PC-3 (cell line): ENCODE results near the gene CTPS1. TPM values are rescaled to one million over a fixed set of nuclear protein-coding genes. Genes with fewer than 3 reads are reported as not detected.
A peak's percentile ranks its signal among the peaks of the same experiment; 100 is the strongest.

Experiments used
- ATAC-seq: fragments of 200-7000 bp; cut with Tn5 transposase; 2 replicates; pipeline ENCODE4 v1.9.1; 2020; ENCODE audit warnings: mild to moderate bottlenecking, moderate library complexity
- BruUV-seq: library from RNA; stranded (reverse); fragments of 400-500 nt; replicated peaks from 2 replicates; lab custom pipeline; 2021; lab: Mats Ljungman, UMichigan
- CTCF ChIA-PET: fragments of 300-600 bp; sonication (Branson Sonifier 250); formaldehyde crosslinking; loops from one replicate; lab custom pipeline; 2022; ENCODE audit warnings: antibody characterized with exemption; lab: Charles Lee
- POLR2A ChIA-PET: fragments of 300-600 bp; sonication (Branson Sonifier 250); formaldehyde crosslinking; loops from one replicate; lab custom pipeline; 2022; ENCODE audit warnings: antibody characterized with exemption; ENCODE audit not compliant: unreplicated experiment; lab: Charles Lee
- DNase-seq: peaks from one replicate; pipeline ENCODE4 v3.0.0-alpha.2; 2015
- H2AFZ ChIP-seq: fragments of 300-600 bp; sonication (generic); 2 replicates; pipeline ENCODE4 v1.6.0; 2016; ENCODE audit warnings: antibody characterized with exemption, low read length
- H3F3A ChIP-seq: fragments of 300-600 bp; sonication (generic); one replicate; pipeline ENCODE4 v1.6.0; 2017; ENCODE audit warnings: antibody characterized with exemption, low read length, control low read depth, mild to moderate bottlenecking; ENCODE audit not compliant: unreplicated experiment
- H3K27ac ChIP-seq: fragments of 300-600 bp; sonication (generic); 2 replicates; pipeline ENCODE4 v1.5.1; 2016; ENCODE audit warnings: mild to moderate bottlenecking, low read length
- H3K27me3 ChIP-seq: fragments of 300-600 bp; sonication (generic); 2 replicates; pipeline ENCODE4 v1.6.1; 2016; ENCODE audit warnings: low read length, mixed read lengths
- H3K36me3 ChIP-seq: fragments of 300-600 bp; sonication (generic); 2 replicates; pipeline ENCODE4 v1.6.1; 2016; ENCODE audit warnings: low read depth, mixed run types, low read length, mixed read lengths
- H3K4me1 ChIP-seq: fragments of 300-600 bp; sonication (generic); 2 replicates; pipeline ENCODE4 v1.5.1; 2016; ENCODE audit warnings: low read length; ENCODE audit not compliant: insufficient read depth
- H3K4me2 ChIP-seq: fragments of 300-600 bp; sonication (generic); 2 replicates; pipeline ENCODE4 v1.6.0; 2016; ENCODE audit warnings: low read length
- H3K4me3 ChIP-seq: fragments of 300-600 bp; sonication (generic); 2 replicates; pipeline ENCODE4 v1.5.1; 2016; ENCODE audit warnings: mild to moderate bottlenecking, low read length, mixed read lengths
- H3K79me2 ChIP-seq: fragments of 300-600 bp; sonication (generic); 2 replicates; pipeline ENCODE4 v1.6.1; 2017; ENCODE audit warnings: low read length, mixed read lengths
- H3K9ac ChIP-seq: fragments of 300-600 bp; sonication (generic); 2 replicates; pipeline ENCODE4 v1.6.0; 2016; ENCODE audit warnings: mild to moderate bottlenecking, low read length
- H3K9me2 ChIP-seq: fragments of 300-600 bp; sonication (generic); replicated peaks from 2 replicates; pipeline ENCODE4 v1.6.1; 2016; ENCODE audit warnings: mixed run types, low read length, mixed read lengths
- H3K9me3 ChIP-seq: fragments of 300-600 bp; sonication (generic); 2 replicates; pipeline ENCODE4 v1.6.1; 2016; ENCODE audit warnings: low read length, mixed read lengths
- H4K20me1 ChIP-seq: fragments of 300-600 bp; sonication (generic); 2 replicates; pipeline ENCODE4 v1.6.1; 2016; ENCODE audit warnings: low read length, mixed read lengths
- EZH2 ChIP-seq: fragments of 300-600 bp; sonication (generic); IDR thresholded peaks from one replicate; pipeline ENCODE4 v1.6.1; 2017; ENCODE audit warnings: antibody characterized with exemption, mild to moderate bottlenecking, low read length; ENCODE audit not compliant: unreplicated experiment
- EZH2phosphoT487 ChIP-seq: fragments of 300-600 bp; sonication (generic); IDR thresholded peaks from 2 replicates; pipeline ENCODE4 v1.6.1; 2018; ENCODE audit warnings: mild to moderate bottlenecking, antibody characterized with exemption, low read length, borderline replicate concordance
- intact Hi-C: fragments of 100-400 bp; cut with micrococcal nuclease; formaldehyde crosslinking; loops from 2 replicates; pipeline ENCODE4 v1.9.0; 2023
- total RNA-seq: library from RNA; depleted of rRNA; stranded (reverse); fragments of >200 nt; gene quantifications from 2 replicates; pipeline ENCODE4 v1.2.3, GENCODE V29; 2014
- TF ChIP-seq, protein P1 (sequence below): fragments of 300-600 bp; sonication (generic); conservative IDR thresholded peaks from 2 replicates; pipeline ENCODE4 v1.5.1; 2017; ENCODE audit warnings: antibody characterized with exemption, low read depth, mild to moderate bottlenecking, low read length

CTPS1 gene
- total RNA-seq, 1 experiment from 2014 or later, result 63.4 TPM

DNA sequence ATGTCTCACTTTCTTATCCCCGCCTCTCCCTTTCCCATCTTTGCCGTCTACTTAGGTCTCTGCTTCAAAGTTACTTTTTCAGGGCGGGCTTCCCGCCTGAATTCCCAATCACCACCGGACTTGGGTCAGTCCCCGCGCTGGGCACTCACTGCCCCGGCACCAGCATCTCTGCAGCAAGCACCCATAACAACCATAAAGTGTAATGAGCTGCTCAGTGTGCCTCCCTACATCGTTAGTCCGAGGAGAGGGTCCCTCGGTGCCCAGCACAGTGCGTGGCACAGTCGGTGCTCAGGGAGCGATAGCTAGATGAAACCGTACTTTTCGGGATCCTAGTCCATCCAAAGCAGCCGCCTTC is 633 bp upstream of the CTPS1 start:
- Histone ChIP-seq H3K9me2 (no peaks in the 10 kb centered on the region), H3F3A (no peaks in the 10 kb centered on the region), H3K27me3 (no peaks in the 10 kb centered on the region), H3K9me3 (no peaks in the 10 kb centered on the region), H3K4me1 (peaks cover 31% of the 10 kb centered on the region), H3K79me2 (peaks cover 39% of the 10 kb centered on the region), H3K4me2 (peak overlapping the region; percentile 88), H3K4me3 (peak overlapping the region; percentile 80), H3K27ac (no peak overlapping the region), H2AFZ (peak overlapping the region; percentile 86), H3K9ac (peak overlapping the region; percentile 94), H3K36me3 (peaks cover 17% of the 10 kb centered on the region), H4K20me1 (peaks cover 28% of the 10 kb centered on the region)
- ATAC-seq, result no peak
- ChIA-PET POLR2A (no interaction called here), CTCF (no interaction called here)
- BruUV-seq, result TSS peak; percentile 66
- no peak for TF ChIP-seq EZH2
- TF ChIP-seq, protein P1, sequence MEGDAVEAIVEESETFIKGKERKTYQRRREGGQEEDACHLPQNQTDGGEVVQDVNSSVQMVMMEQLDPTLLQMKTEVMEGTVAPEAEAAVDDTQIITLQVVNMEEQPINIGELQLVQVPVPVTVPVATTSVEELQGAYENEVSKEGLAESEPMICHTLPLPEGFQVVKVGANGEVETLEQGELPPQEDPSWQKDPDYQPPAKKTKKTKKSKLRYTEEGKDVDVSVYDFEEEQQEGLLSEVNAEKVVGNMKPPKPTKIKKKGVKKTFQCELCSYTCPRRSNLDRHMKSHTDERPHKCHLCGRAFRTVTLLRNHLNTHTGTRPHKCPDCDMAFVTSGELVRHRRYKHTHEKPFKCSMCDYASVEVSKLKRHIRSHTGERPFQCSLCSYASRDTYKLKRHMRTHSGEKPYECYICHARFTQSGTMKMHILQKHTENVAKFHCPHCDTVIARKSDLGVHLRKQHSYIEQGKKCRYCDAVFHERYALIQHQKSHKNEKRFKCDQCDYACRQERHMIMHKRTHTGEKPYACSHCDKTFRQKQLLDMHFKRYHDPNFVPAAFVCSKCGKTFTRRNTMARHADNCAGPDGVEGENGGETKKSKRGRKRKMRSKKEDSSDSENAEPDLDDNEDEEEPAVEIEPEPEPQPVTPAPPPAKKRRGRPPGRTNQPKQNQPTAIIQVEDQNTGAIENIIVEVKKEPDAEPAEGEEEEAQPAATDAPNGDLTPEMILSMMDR, result no peak
- no peak for TF ChIP-seq EZH2phosphoT487
- no peak for DNase-seq
- intact Hi-C loops, result loop anchor here (1.0 kb wide), 1 partner anchor 11 kb away; no protein-coding TSS in a partner anchor

DNA sequence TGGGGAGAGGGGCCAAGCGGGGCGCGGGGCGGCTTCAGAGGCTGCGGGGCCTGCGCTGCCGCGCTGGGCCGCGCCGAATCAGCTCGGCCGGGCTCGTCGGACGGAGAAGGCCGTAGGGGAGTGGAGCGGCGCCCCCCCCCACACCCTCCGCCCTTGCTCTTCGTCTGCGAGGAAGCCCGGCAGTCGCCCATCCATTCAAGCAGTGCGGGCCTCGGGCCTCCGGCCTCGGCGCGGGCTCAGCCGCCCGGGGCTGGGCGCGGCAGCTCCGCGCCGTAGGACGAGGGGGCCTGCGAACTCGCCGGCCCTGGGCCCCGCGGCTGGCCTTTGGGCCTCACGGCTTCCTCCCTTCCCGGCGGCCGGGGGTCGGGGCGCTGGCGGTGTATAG is 564 bp downstream of the CTPS1 start:
- no peak overlapping the region for H2AFZ ChIP-seq
- H3K4me3 ChIP-seq, result peak overlapping the region; percentile 80
- peaks cover 29% of the 10 kb centered on the region for H3K36me3 ChIP-seq
- peak; percentile 25 for ATAC-seq
- peaks cover 40% of the 10 kb centered on the region for H4K20me1 ChIP-seq
- BruUV-seq, result no TSS peak
- ChIA-PET POLR2A (interaction anchor here (0.6 kb wide), 1 partner anchor 12 kb away, joined by 15 read pairs; no protein-coding TSS in a partner anchor), CTCF (no interaction called here)
- no peaks in the 10 kb centered on the region for H3K27me3 ChIP-seq
- H3K9ac ChIP-seq, result peak overlapping the region; percentile 94
- H3K4me1 ChIP-seq, result peaks cover 31% of the 10 kb centered on the region
- peak overlapping the region; percentile 91 for H3K27ac ChIP-seq
- no peak for DNase-seq
- H3K4me2 ChIP-seq, result peak overlapping the region; percentile 88
- H3K9me3 ChIP-seq, result no peaks in the 10 kb centered on the region
- intact Hi-C loops, result loop anchor here (2.0 kb wide), 1 partner anchor 23 kb away; no protein-coding TSS in a partner anchor
- TF ChIP-seq EZH2, result no peak
- no peak for TF ChIP-seq EZH2phosphoT487
- TF ChIP-seq, protein P1, result no peak
- peaks cover 51% of the 10 kb centered on the region for H3K79me2 ChIP-seq
- no peaks in the 10 kb centered on the region for H3K9me2 ChIP-seq
- no peaks in the 10 kb centered on the region for H3F3A ChIP-seq

DNA sequence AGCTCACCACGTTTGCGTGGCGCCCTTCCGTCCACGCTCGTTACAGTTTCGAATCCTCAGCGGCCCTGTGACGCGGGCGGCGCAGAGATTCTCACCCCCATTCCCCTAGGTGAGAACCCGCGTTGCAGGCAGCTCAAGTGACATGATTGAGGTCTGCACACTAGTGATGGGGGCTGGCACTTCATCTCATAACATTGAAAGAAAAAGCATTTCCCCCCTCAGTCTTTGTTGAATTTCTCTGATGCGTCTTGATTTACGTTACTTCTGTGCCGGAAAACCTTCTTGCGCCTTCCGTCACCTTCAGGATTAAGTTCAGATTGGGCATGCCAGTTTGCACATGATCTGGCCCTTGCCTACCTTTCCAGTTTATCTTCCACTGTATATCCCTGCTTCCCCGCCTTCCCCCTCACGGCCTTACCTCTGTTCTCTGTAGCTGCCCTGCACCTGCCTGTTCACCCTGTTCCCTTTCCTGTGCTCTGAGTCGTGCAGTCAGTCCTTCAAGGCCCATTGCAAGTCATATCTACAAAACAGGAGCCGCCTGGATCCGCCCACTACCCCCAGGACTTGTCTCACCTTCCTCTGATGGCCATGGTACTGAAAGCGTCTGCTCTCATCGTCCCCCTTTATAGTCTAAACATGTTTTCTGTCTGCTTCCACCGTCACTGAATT is 1.1 kb downstream of the CTPS1 start:
- H3K27ac ChIP-seq, result peak overlapping the region; percentile 91
- no peak overlapping the region for H2AFZ ChIP-seq
- no peaks in the 10 kb centered on the region for H3F3A ChIP-seq
- no peaks in the 10 kb centered on the region for H3K9me3 ChIP-seq
- POLR2A ChIA-PET, result no interaction called here
- H3K4me2 ChIP-seq, result peak overlapping the region; percentile 88
- H3K4me3 ChIP-seq, result peak overlapping the region; percentile 80
- H3K36me3 ChIP-seq, result peaks cover 34% of the 10 kb centered on the region
- CTCF ChIA-PET, result no interaction called here
- TSS peak; percentile 45 for BruUV-seq
- H4K20me1 ChIP-seq, result peaks cover 41% of the 10 kb centered on the region
- H3K9me2 ChIP-seq, result no peaks in the 10 kb centered on the region
- DNase-seq (peak; percentile 63), ATAC-seq (peak; percentile 11)
- H3K9ac ChIP-seq, result peak overlapping the region; percentile 94
- TF ChIP-seq EZH2phosphoT487, result no peak
- TF ChIP-seq EZH2, result no peak
- TF ChIP-seq, protein P1, result no peak
- H3K4me1 ChIP-seq, result peaks cover 31% of the 10 kb centered on the region
- intact Hi-C loops, result loop anchor here (2.0 kb wide), 1 partner anchor 22 kb away; no protein-coding TSS in a partner anchor
- peaks cover 57% of the 10 kb centered on the region for H3K79me2 ChIP-seq
- H3K27me3 ChIP-seq, result no peaks in the 10 kb centered on the region
